Liver (tissue), 9 donors: ENCODE results near the gene BATF. TPM values are rescaled to one million over a fixed set of nuclear protein-coding genes. Genes with fewer than 3 reads are reported as not detected.

Source experiments
- DNase-seq: peaks from one replicate; pipeline ENCODE4 v3.0.0-alpha.2; 2017; ENCODE audit warnings: low spot score
- H3K27ac ChIP-seq, 2 donors: one replicate each; pipeline ENCODE4 v1.7.0; 2013; ENCODE audit warnings: inconsistent platforms in 2 of 2, low read length in 2 of 2, control low read depth in 1 of 2, low read depth in 1 of 2, mild to moderate bottlenecking in 1 of 2
- H3K27me3 ChIP-seq, 4 donors: one replicate each; pipeline versions ENCODE4 v1.6.1 to v1.7.0; 2013; ENCODE audit warnings: low read length in 3 of 4, inconsistent platforms in 1 of 4, mild to moderate bottlenecking in 1 of 4, moderate library complexity in 1 of 4; ENCODE audit not compliant: control insufficient read depth in 4 of 4, insufficient read depth in 4 of 4
- H3K36me3 ChIP-seq, 4 donors: one replicate each; pipeline versions ENCODE4 v1.6.1 to v1.7.0; 2013; ENCODE audit warnings: low read length in 3 of 4, mild to moderate bottlenecking in 3 of 4, low read depth in 1 of 4, moderate library complexity in 1 of 4; ENCODE audit not compliant: control insufficient read depth in 4 of 4, insufficient read depth in 3 of 4
- H3K4me1 ChIP-seq, 4 donors: one replicate each; pipeline versions ENCODE4 v1.6.1 to v1.7.0; 2013; ENCODE audit warnings: low read length in 3 of 4, mild to moderate bottlenecking in 3 of 4, moderate library complexity in 1 of 4; ENCODE audit not compliant: control insufficient read depth in 4 of 4, insufficient read depth in 4 of 4
- H3K4me3 ChIP-seq, 3 donors: one replicate each; pipeline versions ENCODE4 v1.6.1 to v1.7.0; 2013; ENCODE audit warnings: low read length in 3 of 3, control low read depth in 1 of 3, low read depth in 1 of 3, mild to moderate bottlenecking in 1 of 3
- H3K9ac ChIP-seq, 2 donors: one replicate each; pipeline ENCODE4 v1.7.0; 2013; ENCODE audit warnings: low read length in 2 of 2, mild to moderate bottlenecking in 2 of 2, moderate library complexity in 2 of 2, control low read depth in 1 of 2, low read depth in 1 of 2
- H3K9me3 ChIP-seq, 4 donors: one replicate each; pipeline versions ENCODE4 v1.6.1 to v1.7.0; 2013; ENCODE audit warnings: low read length in 3 of 4; ENCODE audit not compliant: control insufficient read depth in 4 of 4
- EGR1 ChIP-seq, 2 donors: IDR thresholded peaks; 2 replicates each; pipeline ENCODE4 v1.6.1; 2016 to 2018; ENCODE audit warnings: antibody characterized with exemption in 2 of 2, low read depth in 2 of 2
- FOXA1 ChIP-seq: IDR thresholded peaks from 2 replicates; pipeline ENCODE4 v1.6.1; 2016; ENCODE audit warnings: antibody characterized with exemption
- FOXA2 ChIP-seq: IDR thresholded peaks from 2 replicates; pipeline ENCODE4 v1.6.1; 2016; ENCODE audit warnings: antibody characterized with exemption
- GABPA ChIP-seq, 2 donors: IDR thresholded peaks in 1 of 2; conservative IDR thresholded peaks in 1 of 2; 2 replicates each; pipeline ENCODE4 v1.6.1; 2016; ENCODE audit warnings: antibody characterized with exemption in 2 of 2, mild to moderate bottlenecking in 1 of 2, moderate library complexity in 1 of 2
- HNF4A ChIP-seq, 2 donors: conservative IDR thresholded peaks; 2 replicates each; pipeline ENCODE4 v1.6.1; 2016; ENCODE audit warnings: antibody characterized with exemption in 2 of 2, mild to moderate bottlenecking in 2 of 2
- HNF4G ChIP-seq: IDR thresholded peaks from 2 replicates; pipeline ENCODE4 v1.6.1; 2016; ENCODE audit warnings: antibody characterized with exemption
- NR2F2 ChIP-seq: IDR thresholded peaks from 2 replicates; pipeline ENCODE4 v1.6.1; 2016; ENCODE audit warnings: antibody characterized with exemption
- RXRA ChIP-seq, 2 donors: IDR thresholded peaks; 2 replicates each; pipeline ENCODE4 v1.6.1; 2017 to 2018; ENCODE audit warnings: antibody characterized with exemption in 2 of 2, mild to moderate bottlenecking in 1 of 2
- SP1 ChIP-seq: IDR thresholded peaks from 2 replicates; pipeline ENCODE4 v1.6.1; 2018; ENCODE audit warnings: antibody characterized with exemption, mild to moderate bottlenecking
- YY1 ChIP-seq: IDR thresholded peaks from 2 replicates; pipeline ENCODE4 v1.6.1; 2016; ENCODE audit warnings: antibody characterized with exemption, mild to moderate bottlenecking
- WGBS: extraction: QIAGEN DNeasy Blood & Tissue Kit; methylation state at CpG from one replicate; pipeline ENCODE4 v1.1.7; 2013; 5-methylcytosine and 5-hydroxymethylcytosine counted together
- polyA plus RNA-seq, 2 donors: library from polyadenylated mRNA; stranded (reverse) in 1 of 2; unstranded in 1 of 2; fragments of 200-250 nt in 1 of 2; fragments of >200 nt in 1 of 2; fragmentation: Nextera tagmentation in 1 of 2; extraction: Ambion mirVana in 1 of 2; gene quantifications; one replicate each; pipeline versions ENCODE4 v1.2.1 to v1.2.3, GENCODE V29; 2013 to 2015
- total RNA-seq, 2 donors: library from RNA; depleted of rRNA; stranded (reverse); fragments of >200 nt; gene quantifications; one replicate each; pipeline ENCODE4 v1.2.3, GENCODE V29; 2014
- TF ChIP-seq, protein P1 (sequence below): IDR thresholded peaks from 2 replicates; pipeline ENCODE4 v1.6.1; 2016; ENCODE audit warnings: antibody characterized with exemption
- TF ChIP-seq, protein P2 (sequence below): IDR thresholded peaks from 2 replicates; pipeline ENCODE4 v1.6.1; 2016; ENCODE audit warnings: antibody characterized with exemption
- TF ChIP-seq, protein P3 (sequence below): IDR thresholded peaks from 2 replicates; pipeline ENCODE4 v1.6.1; 2016; ENCODE audit warnings: antibody characterized with exemption
- TF ChIP-seq, protein P4 (sequence below): IDR thresholded peaks from 2 replicates; pipeline ENCODE4 v1.6.1; 2016; ENCODE audit warnings: antibody characterized with exemption, mild to moderate bottlenecking
- TF ChIP-seq, protein P5 (sequence below): fragments of 150-350 bp; IDR thresholded peaks from 2 replicates; pipeline ENCODE4 v1.5.1; 2017; ENCODE audit warnings: improper control_type of control experiment, low read depth, low read length; ENCODE audit not compliant: missing input control
- donor health status: healthy.
- donor health status: healthy.
- donor health status: healthy.
- donor health status: healthy.
- donor health status: healthy.

The BATF gene
- total and polyA plus RNA-seq, 4 donors = 0.77 to 2.1 (median 1.0) TPM

DNA sequence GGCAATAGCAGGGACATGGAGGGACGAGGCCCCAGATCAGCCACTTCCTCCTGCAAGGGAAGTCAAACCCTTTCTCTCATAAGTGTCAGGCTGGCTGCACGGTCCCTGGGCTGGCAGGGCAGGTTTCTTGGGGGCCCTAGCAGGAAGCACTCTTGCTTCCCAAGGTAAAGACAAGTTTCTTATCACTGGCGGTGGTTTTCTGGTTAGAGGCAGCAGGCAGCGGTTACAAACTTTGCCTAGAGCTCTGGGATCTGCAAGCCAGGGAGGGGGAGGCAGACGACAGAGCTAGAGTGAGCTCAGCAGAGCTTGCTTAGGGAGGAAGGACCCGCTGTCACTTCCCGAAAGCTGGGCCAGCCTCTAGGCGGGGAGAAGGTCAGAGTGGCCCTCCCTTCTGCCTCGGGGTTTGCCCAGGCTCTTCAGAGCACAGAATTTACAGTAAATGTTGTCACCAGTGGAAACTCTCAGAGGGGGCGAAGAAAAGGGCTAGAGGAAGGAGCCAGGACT is 20.4 kb downstream of the BATF start:
- peak overlapping the region; percentile 51 to 56 for H3K27ac ChIP-seq
- TF ChIP-seq, protein P1, sequence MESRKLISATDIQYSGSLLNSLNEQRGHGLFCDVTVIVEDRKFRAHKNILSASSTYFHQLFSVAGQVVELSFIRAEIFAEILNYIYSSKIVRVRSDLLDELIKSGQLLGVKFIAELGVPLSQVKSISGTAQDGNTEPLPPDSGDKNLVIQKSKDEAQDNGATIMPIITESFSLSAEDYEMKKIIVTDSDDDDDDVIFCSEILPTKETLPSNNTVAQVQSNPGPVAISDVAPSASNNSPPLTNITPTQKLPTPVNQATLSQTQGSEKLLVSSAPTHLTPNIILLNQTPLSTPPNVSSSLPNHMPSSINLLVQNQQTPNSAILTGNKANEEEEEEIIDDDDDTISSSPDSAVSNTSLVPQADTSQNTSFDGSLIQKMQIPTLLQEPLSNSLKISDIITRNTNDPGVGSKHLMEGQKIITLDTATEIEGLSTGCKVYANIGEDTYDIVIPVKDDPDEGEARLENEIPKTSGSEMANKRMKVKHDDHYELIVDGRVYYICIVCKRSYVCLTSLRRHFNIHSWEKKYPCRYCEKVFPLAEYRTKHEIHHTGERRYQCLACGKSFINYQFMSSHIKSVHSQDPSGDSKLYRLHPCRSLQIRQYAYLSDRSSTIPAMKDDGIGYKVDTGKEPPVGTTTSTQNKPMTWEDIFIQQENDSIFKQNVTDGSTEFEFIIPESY = no peak
- TF ChIP-seq GABPA (IDR thresholded peaks at IDR 0.05 in 1 of 2, conservative IDR thresholded peaks at IDR 0.05 in 1 of 2) (no peak), NR2F2 (peak; percentile 35), SP1 (peak; percentile 26), RXRA (IDR thresholded peaks at IDR 0.05) (peak in 1 of 2 donors; percentile 10), HNF4G (no peak), FOXA2 (no peak)
- TF ChIP-seq, protein P2, sequence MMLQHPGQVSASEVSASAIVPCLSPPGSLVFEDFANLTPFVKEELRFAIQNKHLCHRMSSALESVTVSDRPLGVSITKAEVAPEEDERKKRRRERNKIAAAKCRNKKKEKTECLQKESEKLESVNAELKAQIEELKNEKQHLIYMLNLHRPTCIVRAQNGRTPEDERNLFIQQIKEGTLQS = no peak
- TF ChIP-seq, protein P3, sequence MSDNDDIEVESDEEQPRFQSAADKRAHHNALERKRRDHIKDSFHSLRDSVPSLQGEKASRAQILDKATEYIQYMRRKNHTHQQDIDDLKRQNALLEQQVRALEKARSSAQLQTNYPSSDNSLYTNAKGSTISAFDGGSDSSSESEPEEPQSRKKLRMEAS = no peak
- TF ChIP-seq, protein P4, sequence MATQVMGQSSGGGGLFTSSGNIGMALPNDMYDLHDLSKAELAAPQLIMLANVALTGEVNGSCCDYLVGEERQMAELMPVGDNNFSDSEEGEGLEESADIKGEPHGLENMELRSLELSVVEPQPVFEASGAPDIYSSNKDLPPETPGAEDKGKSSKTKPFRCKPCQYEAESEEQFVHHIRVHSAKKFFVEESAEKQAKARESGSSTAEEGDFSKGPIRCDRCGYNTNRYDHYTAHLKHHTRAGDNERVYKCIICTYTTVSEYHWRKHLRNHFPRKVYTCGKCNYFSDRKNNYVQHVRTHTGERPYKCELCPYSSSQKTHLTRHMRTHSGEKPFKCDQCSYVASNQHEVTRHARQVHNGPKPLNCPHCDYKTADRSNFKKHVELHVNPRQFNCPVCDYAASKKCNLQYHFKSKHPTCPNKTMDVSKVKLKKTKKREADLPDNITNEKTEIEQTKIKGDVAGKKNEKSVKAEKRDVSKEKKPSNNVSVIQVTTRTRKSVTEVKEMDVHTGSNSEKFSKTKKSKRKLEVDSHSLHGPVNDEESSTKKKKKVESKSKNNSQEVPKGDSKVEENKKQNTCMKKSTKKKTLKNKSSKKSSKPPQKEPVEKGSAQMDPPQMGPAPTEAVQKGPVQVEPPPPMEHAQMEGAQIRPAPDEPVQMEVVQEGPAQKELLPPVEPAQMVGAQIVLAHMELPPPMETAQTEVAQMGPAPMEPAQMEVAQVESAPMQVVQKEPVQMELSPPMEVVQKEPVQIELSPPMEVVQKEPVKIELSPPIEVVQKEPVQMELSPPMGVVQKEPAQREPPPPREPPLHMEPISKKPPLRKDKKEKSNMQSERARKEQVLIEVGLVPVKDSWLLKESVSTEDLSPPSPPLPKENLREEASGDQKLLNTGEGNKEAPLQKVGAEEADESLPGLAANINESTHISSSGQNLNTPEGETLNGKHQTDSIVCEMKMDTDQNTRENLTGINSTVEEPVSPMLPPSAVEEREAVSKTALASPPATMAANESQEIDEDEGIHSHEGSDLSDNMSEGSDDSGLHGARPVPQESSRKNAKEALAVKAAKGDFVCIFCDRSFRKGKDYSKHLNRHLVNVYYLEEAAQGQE = no peak
- TF ChIP-seq, protein P5, sequence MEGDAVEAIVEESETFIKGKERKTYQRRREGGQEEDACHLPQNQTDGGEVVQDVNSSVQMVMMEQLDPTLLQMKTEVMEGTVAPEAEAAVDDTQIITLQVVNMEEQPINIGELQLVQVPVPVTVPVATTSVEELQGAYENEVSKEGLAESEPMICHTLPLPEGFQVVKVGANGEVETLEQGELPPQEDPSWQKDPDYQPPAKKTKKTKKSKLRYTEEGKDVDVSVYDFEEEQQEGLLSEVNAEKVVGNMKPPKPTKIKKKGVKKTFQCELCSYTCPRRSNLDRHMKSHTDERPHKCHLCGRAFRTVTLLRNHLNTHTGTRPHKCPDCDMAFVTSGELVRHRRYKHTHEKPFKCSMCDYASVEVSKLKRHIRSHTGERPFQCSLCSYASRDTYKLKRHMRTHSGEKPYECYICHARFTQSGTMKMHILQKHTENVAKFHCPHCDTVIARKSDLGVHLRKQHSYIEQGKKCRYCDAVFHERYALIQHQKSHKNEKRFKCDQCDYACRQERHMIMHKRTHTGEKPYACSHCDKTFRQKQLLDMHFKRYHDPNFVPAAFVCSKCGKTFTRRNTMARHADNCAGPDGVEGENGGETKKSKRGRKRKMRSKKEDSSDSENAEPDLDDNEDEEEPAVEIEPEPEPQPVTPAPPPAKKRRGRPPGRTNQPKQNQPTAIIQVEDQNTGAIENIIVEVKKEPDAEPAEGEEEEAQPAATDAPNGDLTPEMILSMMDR = no peak
- no peaks in the 10 kb centered on the region for H3K27me3 ChIP-seq
- 47% methylated on average over 10 of the region's 10 CpGs for WGBS
- no peak overlapping the region for H3K9ac ChIP-seq
- DNase-seq = peak; percentile 39
- no peaks in the 10 kb centered on the region for H3K36me3 ChIP-seq
- no peaks in the 10 kb centered on the region for H3K9me3 ChIP-seq
- no peaks in the 10 kb centered on the region for H3K4me1 ChIP-seq
- H3K4me3 ChIP-seq = no peak overlapping the region

DNA sequence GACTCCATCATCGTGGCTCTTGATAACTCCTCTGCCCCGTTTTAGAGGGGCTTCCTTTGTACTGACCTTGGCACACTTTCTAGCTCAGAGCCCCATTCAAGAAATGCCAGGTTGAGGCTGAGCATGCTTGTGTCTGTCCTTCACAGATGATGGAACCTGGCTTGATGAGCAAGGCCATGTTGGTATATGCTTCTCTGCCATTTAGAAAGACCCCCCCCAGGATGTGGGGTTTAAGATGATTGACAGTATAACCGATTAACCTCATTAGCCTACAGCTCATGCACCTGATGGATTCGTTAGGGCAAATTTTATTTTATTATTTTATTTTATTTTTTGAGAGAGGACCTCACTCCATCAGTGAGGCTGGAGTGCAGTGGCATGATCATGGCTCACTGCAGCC is 21.0 kb downstream of the BATF start:
- H3K9ac ChIP-seq = no peak overlapping the region
- no peak for DNase-seq
- H3K4me1 ChIP-seq = no peaks in the 10 kb centered on the region
- no peaks in the 10 kb centered on the region for H3K36me3 ChIP-seq
- H3K9me3 ChIP-seq = no peaks in the 10 kb centered on the region
- no peaks in the 10 kb centered on the region for H3K27me3 ChIP-seq
- WGBS = 62% methylated on average over 4 of the region's 4 CpGs
- H3K4me3 ChIP-seq = no peak overlapping the region
- peak overlapping the region; percentile 51 to 56 for H3K27ac ChIP-seq
- TF ChIP-seq EGR1 (IDR thresholded peaks at IDR 0.05; ENCODE audit: low read depth in 2 of 2) (no peak), NR2F2 (no peak), RXRA (IDR thresholded peaks at IDR 0.05) (no peak), YY1 (no peak), FOXA1 (no peak), HNF4A (conservative IDR thresholded peaks at IDR 0.05) (no peak), SP1 (no peak), GABPA (IDR thresholded peaks at IDR 0.05 in 1 of 2, conservative IDR thresholded peaks at IDR 0.05 in 1 of 2) (no peak)
- TF ChIP-seq, protein P5 = no peak
- TF ChIP-seq, protein P2 = no peak
- TF ChIP-seq, protein P4 = no peak
- TF ChIP-seq, protein P3 = no peak
